CD14-positive monocyte (primary cell): ENCODE data around the gene SBK3. TPM values are rescaled to one million over a fixed set of nuclear protein-coding genes. Genes with fewer than 3 reads are reported as not detected.

Experiments used
- DNase-seq, 3 donors: peaks; one replicate each; pipeline ENCODE4 v3.0.0-alpha.2; 2011 to 2022
- H2AFZ ChIP-seq: 2 replicates; pipeline ENCODE4 v1.6.0; 2012; ENCODE audit warnings: mild to moderate bottlenecking, low read depth, low read length, inconsistent platforms; ENCODE audit not compliant: insufficient read depth, poor library complexity, severe bottlenecking
- H3K27ac ChIP-seq, 2 donors: 1 replicate in 1 of 2; 2 replicates in 1 of 2; pipeline ENCODE4 v1.5.1; 2012 to 2013; ENCODE audit warnings: low read length in 2 of 2, control low read depth in 1 of 2, inconsistent platforms in 1 of 2, low read depth in 1 of 2, mild to moderate bottlenecking in 1 of 2
- H3K27me3 ChIP-seq, 2 donors: one replicate each; pipeline versions ENCODE4 v1.6.0 to v1.6.1; 2011 to 2013; ENCODE audit warnings: low read length in 2 of 2; ENCODE audit not compliant: control insufficient read depth in 2 of 2, insufficient read depth in 2 of 2
- H3K36me3 ChIP-seq, 2 donors: replicated peaks in 1 of 2; 1 replicate in 1 of 2; 2 replicates in 1 of 2; pipeline versions ENCODE4 v1.5.1 to v1.6.1; 2012 to 2013; ENCODE audit warnings: low read length in 2 of 2, control low read depth in 1 of 2, inconsistent platforms in 1 of 2, mild to moderate bottlenecking in 1 of 2; ENCODE audit not compliant: insufficient read depth in 2 of 2, control insufficient read depth in 1 of 2
- H3K4me1 ChIP-seq, 2 donors: 1 replicate in 1 of 2; 2 replicates in 1 of 2; pipeline versions ENCODE4 v1.5.1 to v1.6.1; 2012 to 2013; ENCODE audit warnings: low read length in 2 of 2, control low read depth in 1 of 2, inconsistent platforms in 1 of 2, mild to moderate bottlenecking in 1 of 2, moderate library complexity in 1 of 2; ENCODE audit not compliant: insufficient read depth in 2 of 2, control insufficient read depth in 1 of 2
- H3K4me2 ChIP-seq: replicated peaks from 2 replicates; pipeline ENCODE3; 2012; ENCODE audit warnings: low read length, moderate library complexity, mild to moderate bottlenecking; ENCODE audit not compliant: poor library complexity, severe bottlenecking; ENCODE audit errors: extremely low read depth
- H3K4me3 ChIP-seq, 3 experiments: fragments of 200-600 bp in 1 of 3; sonication (generic) in 1 of 3; replicated peaks in 1 of 3; 1 replicate in 2 of 3; 2 replicates in 1 of 3; pipeline ENCODE4 v1.5.1; 2011 to 2013; ENCODE audit warnings: low read length in 3 of 3, mild to moderate bottlenecking in 3 of 3, control low read depth in 2 of 3, low read depth in 2 of 3, inconsistent platforms in 1 of 3, moderate library complexity in 1 of 3
- H3K79me2 ChIP-seq: 2 replicates; pipeline ENCODE4 v1.6.0; 2012; ENCODE audit warnings: mild to moderate bottlenecking, control low read depth, inconsistent platforms, low read length, moderate library complexity; ENCODE audit not compliant: insufficient read depth
- H3K9ac ChIP-seq: 2 replicates; pipeline ENCODE4 v1.6.0; 2017; ENCODE audit warnings: low read length, mild to moderate bottlenecking; ENCODE audit not compliant: insufficient read depth, poor library complexity, severe bottlenecking
- H3K9me3 ChIP-seq, 2 donors: replicated peaks in 1 of 2; 1 replicate in 1 of 2; 2 replicates in 1 of 2; pipeline versions ENCODE4 v1.5.1 to v1.6.1; 2012 to 2013; ENCODE audit warnings: low read length in 2 of 2, control low read depth in 1 of 2; ENCODE audit not compliant: control insufficient read depth in 1 of 2, insufficient read depth in 1 of 2
- H4K20me1 ChIP-seq: 2 replicates; pipeline ENCODE4 v1.6.0; 2012; ENCODE audit warnings: mild to moderate bottlenecking, low read length, control low read depth, moderate library complexity; ENCODE audit not compliant: insufficient read depth
- H3K27ac Mint-ChIP-seq, 7 donors: one replicate each; pipeline ENCODE4 v1.8.0; 2020; ENCODE audit warnings: mild to moderate bottlenecking in 7 of 7, mixed read lengths in 7 of 7, moderate library complexity in 6 of 7, inconsistent platforms in 2 of 7
- H3K27me3 Mint-ChIP-seq, 3 donors: one replicate each; pipeline ENCODE4 v1.8.0; 2021 to 2022; ENCODE audit warnings: low read depth in 3 of 3, mild to moderate bottlenecking in 3 of 3, mixed read lengths in 3 of 3, moderate library complexity in 3 of 3, inconsistent platforms in 1 of 3
- H3K36me3 Mint-ChIP-seq, 2 donors: one replicate each; pipeline ENCODE4 v1.8.0; 2020; ENCODE audit warnings: mixed read lengths in 2 of 2, inconsistent platforms in 1 of 2, mild to moderate bottlenecking in 1 of 2
- H3K4me1 Mint-ChIP-seq: one replicate; pipeline ENCODE4 v1.8.0; 2020; ENCODE audit warnings: mild to moderate bottlenecking, mixed read lengths
- H3K4me3 Mint-ChIP-seq, 2 donors: one replicate each; pipeline ENCODE4 v1.8.0; 2020; ENCODE audit warnings: mild to moderate bottlenecking in 2 of 2, mixed read lengths in 2 of 2, moderate library complexity in 1 of 2
- H3K9me3 Mint-ChIP-seq, 7 donors: one replicate each; pipeline ENCODE4 v1.8.0; 2020 to 2022; ENCODE audit warnings: mixed read lengths in 7 of 7, mild to moderate bottlenecking in 6 of 7, moderate library complexity in 6 of 7, inconsistent platforms in 2 of 7
- CTCF ChIP-seq: fragments of 200-600 bp; IDR thresholded peaks from one replicate; pipeline ENCODE4 v1.8.0; 2022; ENCODE audit warnings: antibody characterized with exemption, mild to moderate bottlenecking
- WGBS: methylation state at CpG from one replicate; pipeline ENCODE4 v1.1.5; 2013; ENCODE audit warnings: missing lambda C conversion rate; ENCODE audit not compliant: insufficient coverage; 5-methylcytosine and 5-hydroxymethylcytosine counted together
- intact Hi-C, 2 donors: fragments of 100-400 bp; cut with micrococcal nuclease; formaldehyde crosslinking; loops; one replicate each; pipeline versions ENCODE4 v1.15.0 to v1.15.1; 2023
- polyA plus RNA-seq, 3 donors: library from polyadenylated mRNA; depleted of rRNA in 1 of 3; unstranded in 2 of 3; stranded (reverse) in 1 of 3; fragments of 300-500 nt in 2 of 3; fragments of >200 nt in 1 of 3; fragmentation: Illumina TruSeq in 2 of 3; gene quantifications; 1 replicate in 2 of 3; 2 replicates in 1 of 3; pipeline ENCODE4 v1.2.3, GENCODE V29; 2012 to 2021

The SBK3 gene
- polyA plus RNA-seq, 3 donors, result not detected

GRCh38 chr19:55492362-55492944 lies 52.9 kb downstream of the SBK3 start:
- Mint-ChIP-seq H3K36me3 (no peaks in the 10 kb centered on the region), H3K27me3 (peaks cover 14 to 38% (median 24%) of the 10 kb centered on the region in 3 donors), H3K27ac (peak overlapping the region in 1 of 7 donors; percentile 8), H3K4me3 (peak overlapping the region in 1 of 2 donors; percentile 17), H3K9me3 (peaks cover 0 to 3% (median 0%) of the 10 kb centered on the region in 7 donors), H3K4me1 (peaks cover 4% of the 10 kb centered on the region)
- DNase-seq, result no peak
- Histone ChIP-seq H4K20me1 (no peaks in the 10 kb centered on the region), H3K27ac (no peak overlapping the region), H3K4me2 (no peak overlapping the region), H3K36me3 (no peaks in the 10 kb centered on the region), H3K4me3 (no peak overlapping the region), H2AFZ (no peak overlapping the region), H3K9me3 (no peaks in the 10 kb centered on the region), H3K27me3 (peaks cover 0 to 9% of the 10 kb centered on the region in 2 donors), H3K4me1 (no peaks in the 10 kb centered on the region), H3K79me2 (no peaks in the 10 kb centered on the region), H3K9ac (no peak overlapping the region)
- intact Hi-C loops, result no loop called here
- WGBS, result 57% methylated on average over 5 of the region's 12 CpGs
- TF ChIP-seq CTCF, result no peak

GRCh38 chr19:55491546-55492360 lies 53.6 kb downstream of the SBK3 start:
- TF ChIP-seq CTCF, result no peak
- Histone ChIP-seq H3K27me3 (peaks cover 0 to 9% of the 10 kb centered on the region in 2 donors), H3K9ac (no peak overlapping the region), H3K27ac (no peak overlapping the region), H3K9me3 (no peaks in the 10 kb centered on the region), H3K36me3 (no peaks in the 10 kb centered on the region), H4K20me1 (no peaks in the 10 kb centered on the region), H3K79me2 (no peaks in the 10 kb centered on the region), H3K4me2 (no peak overlapping the region), H3K4me3 (no peak overlapping the region), H3K4me1 (no peaks in the 10 kb centered on the region), H2AFZ (no peak overlapping the region)
- WGBS, result 86% methylated on average over 16 of the region's 24 CpGs
- Mint-ChIP-seq H3K4me3 (peak overlapping the region in 1 of 2 donors; percentile 17), H3K36me3 (no peaks in the 10 kb centered on the region), H3K4me1 (peaks cover 6% of the 10 kb centered on the region), H3K9me3 (peaks cover 0 to 3% (median 0%) of the 10 kb centered on the region in 7 donors), H3K27ac (peak overlapping the region in 1 of 7 donors; percentile 8), H3K27me3 (peaks cover 16 to 40% (median 24%) of the 10 kb centered on the region in 3 donors)
- intact Hi-C loops, result no loop called here
- no peak for DNase-seq

Other genes with a start within 250 kb of the SBK3 start
- gene TMEM150B, start 220.2 kb downstream of the SBK3 start, polyA plus RNA-seq, result 10 to 100 TPM; 10.1 to 65.6 (median 11.2) TPM
- 10 to 100 TPM in 1 of 3 donors, 1 to 10 TPM in 1, under 1 TPM in 1; 0.89 to 26.9 (median 1.5) TPM for gene KMT5C, start 205.7 kb downstream of the SBK3 start, polyA plus RNA-seq
- gene COX6B2, start 190.8 kb downstream of the SBK3 start, polyA plus RNA-seq, result under 1 TPM in 1 of 3 donors, not detected in 2; 0.36 TPM
- gene GARIN5B, start 182.3 kb downstream of the SBK3 start, polyA plus RNA-seq, result not detected
- not detected for gene IL11, start 175.1 kb downstream of the SBK3 start, polyA plus RNA-seq
- not detected for gene TMEM190, start 168.7 kb downstream of the SBK3 start, polyA plus RNA-seq
- gene TMEM238, start 161.3 kb downstream of the SBK3 start, polyA plus RNA-seq, result not detected
- 1,000 to 10,000 TPM in 1 of 3 donors, 100 to 1,000 TPM in 2; 199 to 3,862 (median 208) TPM for gene RPL28, start 159.6 kb downstream of the SBK3 start, polyA plus RNA-seq
- 10 to 100 TPM; 16.1 to 40.9 (median 21.9) TPM for gene UBE2S, start 137.8 kb downstream of the SBK3 start, polyA plus RNA-seq
- gene SHISA7, start 102.2 kb downstream of the SBK3 start, polyA plus RNA-seq, result under 1 TPM in 1 of 3 donors, not detected in 2; 0.01 TPM
- 10 to 100 TPM; 14.8 to 20.2 (median 14.9) TPM for gene ISOC2, start 83.9 kb downstream of the SBK3 start, polyA plus RNA-seq
- not detected for gene C19orf85, start 80.8 kb downstream of the SBK3 start, polyA plus RNA-seq
- gene ZNF628, start 68.9 kb downstream of the SBK3 start, polyA plus RNA-seq, result 1 to 10 TPM in 1 of 3 donors, under 1 TPM in 1, not detected in 1; 0.50 to 3.1 TPM
- 1 to 10 TPM; 1.5 to 2.2 (median 1.9) TPM for gene NAT14, start 60.4 kb downstream of the SBK3 start, polyA plus RNA-seq
- gene SSC5D, start 57.1 kb downstream of the SBK3 start, polyA plus RNA-seq, result under 1 TPM in 1 of 3 donors, not detected in 2; 0.08 TPM
- gene SBK2, start 8.4 kb downstream of the SBK3 start, polyA plus RNA-seq, result not detected
- gene ZNF579, start 35.3 kb upstream of the SBK3 start, polyA plus RNA-seq, result 1 to 10 TPM in 1 of 3 donors, under 1 TPM in 1, not detected in 1; 0.05 to 1.8 TPM
- gene FIZ1, start 54.0 kb upstream of the SBK3 start, polyA plus RNA-seq, result 1 to 10 TPM; 1.2 to 2.6 (median 1.6) TPM
- 10 to 100 TPM; 27.9 to 45.7 (median 41.8) TPM for gene ZNF524, start 54.7 kb upstream of the SBK3 start, polyA plus RNA-seq
- gene ZNF865, start 60.1 kb upstream of the SBK3 start, polyA plus RNA-seq, result 1 to 10 TPM in 1 of 3 donors, under 1 TPM in 2; 0.03 to 6.0 (median 0.07) TPM
- 1 to 10 TPM; 1.5 to 5.5 (median 2.4) TPM for gene ZNF784, start 79.0 kb upstream of the SBK3 start, polyA plus RNA-seq
- 10 to 100 TPM in 2 of 3 donors, 1 to 10 TPM in 1; 9.7 to 46.5 (median 10.7) TPM for gene ZNF580, start 95.5 kb upstream of the SBK3 start, polyA plus RNA-seq
- gene ZNF581, start 98.1 kb upstream of the SBK3 start, polyA plus RNA-seq, result 10 to 100 TPM; 25.1 to 31.6 (median 29.4) TPM
- 1 to 10 TPM in 2 of 3 donors, under 1 TPM in 1; 0.74 to 2.4 (median 1.2) TPM for gene CCDC106, start 102.7 kb upstream of the SBK3 start, polyA plus RNA-seq
- 100 to 1,000 TPM in 1 of 3 donors, 1 to 10 TPM in 2; 5.3 to 166 (median 5.4) TPM for gene U2AF2, start 109.5 kb upstream of the SBK3 start, polyA plus RNA-seq
- 10 to 100 TPM; 18.7 to 75.2 (median 19.2) TPM for gene EPN1, start 129.7 kb upstream of the SBK3 start, polyA plus RNA-seq
- not detected for gene NLRP9, start 192.9 kb upstream of the SBK3 start, polyA plus RNA-seq
- gene RFPL4A, start 213.6 kb upstream of the SBK3 start, polyA plus RNA-seq, result 1 to 10 TPM in 2 of 3 donors, under 1 TPM in 1; 0.33 to 8.4 (median 7.9) TPM
- 1 to 10 TPM in 2 of 3 donors, not detected in 1; 1.1 to 1.3 TPM for gene RFPL4AL1, start 223.6 kb upstream of the SBK3 start, polyA plus RNA-seq